CD4-positive, alpha-beta T cell (primary cell): ENCODE measurements around the gene RASIP1. TPM values are rescaled to one million over a fixed set of nuclear protein-coding genes. Genes with fewer than 3 reads are reported as not detected.

Source experiments
- ATAC-seq: fragments of 200-7000 bp; cut with Tn5 transposase; one replicate; pipeline ENCODE4 v1.10.0; 2022; ENCODE audit warnings: mild to moderate bottlenecking; ENCODE audit not compliant: poor library complexity
- CTCF ChIA-PET: fragments of 350-600 bp; sonication (Branson Sonifier 250); formaldehyde crosslinking; loops from one replicate; lab custom pipeline; 2021; ENCODE audit warnings: antibody characterized with exemption, inconsistent platforms; lab: Charles Lee
- POLR2A ChIA-PET: fragments of 350-600 bp; sonication (Branson Sonifier 250); formaldehyde crosslinking; loops from one replicate; lab custom pipeline; 2021; ENCODE audit warnings: antibody characterized with exemption, inconsistent platforms; lab: Charles Lee
- DNase-seq, 14 experiments: peaks; one replicate each; pipeline ENCODE4 v3.0.0-alpha.2; 2013 to 2020; ENCODE audit warnings: mixed read lengths in 2 of 14
- H3K27ac ChIP-seq, 2 donors: one replicate each; pipeline versions ENCODE4 v1.5.1 to v1.7.0; 2013; ENCODE audit warnings: low read length in 2 of 2, low read depth in 1 of 2, mild to moderate bottlenecking in 1 of 2
- H3K27me3 ChIP-seq, 2 experiments: 1 replicate in 1 of 2; 2 replicates in 1 of 2; pipeline versions ENCODE4 v1.6.1 to v1.7.0; 2013; ENCODE audit warnings: low read length in 2 of 2, control low read depth in 1 of 2, mild to moderate bottlenecking in 1 of 2, moderate library complexity in 1 of 2; ENCODE audit not compliant: insufficient read depth in 2 of 2, control insufficient read depth in 1 of 2
- H3K36me3 ChIP-seq: one replicate; pipeline ENCODE4 v1.6.1; 2013; ENCODE audit warnings: low read length, control low read depth; ENCODE audit not compliant: insufficient read depth
- H3K4me1 ChIP-seq: one replicate; pipeline ENCODE4 v1.6.1; 2013; ENCODE audit warnings: low read length, control low read depth; ENCODE audit not compliant: insufficient read depth
- H3K4me3 ChIP-seq: one replicate; pipeline ENCODE4 v1.5.1; 2013; ENCODE audit warnings: mild to moderate bottlenecking, low read length, moderate library complexity
- H3K9me3 ChIP-seq, 2 experiments: 1 replicate in 1 of 2; 2 replicates in 1 of 2; pipeline versions ENCODE4 v1.6.1 to v1.7.0; 2013; ENCODE audit warnings: low read length in 2 of 2, mild to moderate bottlenecking in 2 of 2, control low read depth in 1 of 2, moderate library complexity in 1 of 2; ENCODE audit not compliant: control insufficient read depth in 1 of 2, insufficient read depth in 1 of 2
- H3K27ac Mint-ChIP-seq: one replicate; pipeline ENCODE4 v1.8.0; 2020; ENCODE audit warnings: mixed read lengths
- H3K27me3 Mint-ChIP-seq: one replicate; pipeline ENCODE4 v1.8.0; 2021; ENCODE audit warnings: mixed read lengths
- H3K36me3 Mint-ChIP-seq: one replicate; pipeline ENCODE4 v1.8.0; 2021; ENCODE audit warnings: low read depth, mixed read lengths
- H3K4me1 Mint-ChIP-seq: one replicate; pipeline ENCODE4 v1.8.0; 2021; ENCODE audit warnings: low read depth, mixed read lengths
- H3K4me3 Mint-ChIP-seq: one replicate; pipeline ENCODE4 v1.8.0; 2020; ENCODE audit warnings: mild to moderate bottlenecking, mixed read lengths
- H3K9me3 Mint-ChIP-seq: one replicate; pipeline ENCODE4 v1.8.0; 2020; ENCODE audit warnings: mixed read lengths
- CTCF ChIP-seq: fragments of 200-600 bp; IDR thresholded peaks from one replicate; pipeline ENCODE4 v1.8.0; 2022; ENCODE audit warnings: antibody characterized with exemption, mild to moderate bottlenecking
- intact Hi-C, 2 experiments: fragments of 100-400 bp; cut with DNase I in 1 of 2; cut with micrococcal nuclease in 1 of 2; formaldehyde crosslinking; loops; one replicate each; pipeline versions ENCODE4 v1.15.1 to v1.9.0; 2023 to 2025; cut with DNase I, micrococcal nuclease
- total RNA-seq, 174 experiments: library from RNA in 2 of 174; stranded (reverse) in 2 of 174; gene quantifications; one replicate each; pipeline ENCODE4 v1.2.3 and lab custom pipeline; 2021 to 2026

Gene RASIP1
- total RNA-seq, 2 experiments from 2014 or later, result 0.55 to 0.56 TPM

- H3K4me3 Mint-ChIP-seq, result no peak overlapping the region
- H3K27me3 Mint-ChIP-seq, result no peaks in the 10 kb centered on the region
- no peaks in the 10 kb centered on the region for H3K36me3 ChIP-seq
- no peaks in the 10 kb centered on the region for H3K9me3 Mint-ChIP-seq
- H3K27ac ChIP-seq, result no peak overlapping the region
- H3K4me1 Mint-ChIP-seq, result peaks cover 4% of the 10 kb centered on the region
- H3K4me1 ChIP-seq, result peaks cover 11% of the 10 kb centered on the region
- no peak for ATAC-seq
- peak in 1 of 14 experiments; percentile 5 for DNase-seq
- ChIA-PET POLR2A (no interaction called here), CTCF (no interaction called here)
- no peak overlapping the region for H3K27ac Mint-ChIP-seq
- H3K36me3 Mint-ChIP-seq, result no peaks in the 10 kb centered on the region
- H3K27me3 ChIP-seq, result no peaks in the 10 kb centered on the region
- no peak overlapping the region for H3K4me3 ChIP-seq
- intact Hi-C loops, result no loop called here
- H3K9me3 ChIP-seq, result peaks cover 0 to 11% of the 10 kb centered on the region in 2 experiments
- no peak for TF ChIP-seq CTCF
These were observed 5.8 kb downstream of the RASIP1 start for GRCh38 chr19:48734625-48735024.

GRCh38 chr19:48731452-48731851, 9.0 kb downstream of the RASIP1 start:
- H3K4me1 ChIP-seq, result peaks cover 7% of the 10 kb centered on the region
- H3K36me3 ChIP-seq, result no peaks in the 10 kb centered on the region
- H3K27ac ChIP-seq, result no peak overlapping the region
- H3K27ac Mint-ChIP-seq, result no peak overlapping the region
- intact Hi-C loops, result no loop called here
- no peak for ATAC-seq
- DNase-seq, result no peak
- H3K4me3 ChIP-seq, result no peak overlapping the region
- CTCF ChIA-PET, result no interaction called here
- no peaks in the 10 kb centered on the region for H3K36me3 Mint-ChIP-seq
- no peak overlapping the region for H3K4me3 Mint-ChIP-seq
- peaks cover 0 to 16% of the 10 kb centered on the region in 2 experiments for H3K9me3 ChIP-seq
- no peak for TF ChIP-seq CTCF
- peaks cover 5% of the 10 kb centered on the region for H3K4me1 Mint-ChIP-seq
- peaks cover 3% of the 10 kb centered on the region for H3K9me3 Mint-ChIP-seq
- no peaks in the 10 kb centered on the region for H3K27me3 ChIP-seq
- no peaks in the 10 kb centered on the region for H3K27me3 Mint-ChIP-seq
- POLR2A ChIA-PET, result no interaction called here

- CTCF ChIA-PET, result no interaction called here
- H3K4me1 ChIP-seq, result peaks cover 27% of the 10 kb centered on the region
- no peak for ATAC-seq
- no peak overlapping the region for H3K27ac ChIP-seq
- peaks cover 0 to 21% of the 10 kb centered on the region in 2 experiments for H3K9me3 ChIP-seq
- Mint-ChIP-seq H3K27ac (no peak overlapping the region), H3K9me3 (peaks cover 8% of the 10 kb centered on the region), H3K4me1 (peaks cover 21% of the 10 kb centered on the region), H3K27me3 (no peaks in the 10 kb centered on the region), H3K36me3 (peaks cover 3% of the 10 kb centered on the region), H3K4me3 (no peak overlapping the region)
- no peaks in the 10 kb centered on the region for H3K27me3 ChIP-seq
- TF ChIP-seq CTCF, result no peak
- intact Hi-C loops, result no loop called here
- no peaks in the 10 kb centered on the region for H3K36me3 ChIP-seq
- DNase-seq, result peak in 1 of 14 experiments; percentile 21
- no peak overlapping the region for H3K4me3 ChIP-seq
- POLR2A ChIA-PET, result interaction anchor here (1.4 kb wide), 1 partner anchor 15 kb away, joined by 4 read pairs; no protein-coding TSS in a partner anchor
These were observed 11.3 kb downstream of the RASIP1 start for GRCh38 chr19:48728911-48729664.
